HG03558 (cell line): Measurements from ENCODE around the gene ARHGAP28.
"Not testable (repeated sequence)": the region's sequence is repeated elsewhere in the genome, so short reads cannot be mapped to it uniquely, and the experiment has no call there.

ENCODE experiments used
- ATAC-seq: cut with Tn5 transposase; IDR thresholded peaks from one replicate; pipeline ENCODE4 v1.9.1; 2021; ENCODE audit warnings: moderate number of reproducible peaks; ENCODE audit not compliant: unreplicated experiment; ENCODE audit errors: extremely low read depth

Gene ARHGAP28

DNA sequence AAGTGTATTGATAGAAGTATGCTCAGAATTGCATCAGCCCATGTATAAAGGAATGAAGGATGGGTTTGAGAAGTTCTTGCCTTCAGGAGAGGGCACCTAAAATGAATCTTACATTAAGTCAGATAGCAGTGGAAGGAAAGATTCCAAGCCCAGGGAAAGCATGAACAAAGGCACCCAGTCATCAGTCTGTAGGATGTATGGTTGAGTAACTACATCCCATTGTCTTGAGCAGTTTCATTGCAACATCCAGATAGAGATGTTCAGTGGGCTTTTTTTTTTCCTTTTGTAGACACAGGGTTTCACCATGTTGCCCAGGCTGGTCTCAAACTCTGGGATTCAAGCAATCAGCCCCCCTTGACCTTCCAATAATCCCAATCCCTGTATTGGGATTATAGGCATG is 80.7 kb downstream of the ARHGAP28 start:
- ATAC-seq, result no peak

DNA sequence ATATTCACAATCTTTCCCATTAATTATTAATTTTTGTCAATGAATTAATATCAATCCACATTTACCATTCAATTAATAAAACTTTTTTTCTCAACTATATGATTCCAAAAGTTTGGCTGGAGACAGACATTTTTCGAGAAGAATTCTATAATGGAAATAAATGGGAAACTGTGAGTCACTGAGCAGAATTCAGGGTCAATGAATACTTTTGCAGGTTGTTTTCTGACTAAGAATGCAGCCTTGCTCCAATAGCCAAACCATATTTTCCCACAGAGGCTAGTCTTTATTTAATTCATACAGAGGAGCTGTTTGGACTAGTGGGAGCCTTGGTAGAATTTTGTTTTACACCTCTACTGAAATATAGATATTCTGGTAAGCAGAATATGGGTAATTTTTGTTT is 82.3 kb downstream of the ARHGAP28 start:
- ATAC-seq, result no peak

DNA sequence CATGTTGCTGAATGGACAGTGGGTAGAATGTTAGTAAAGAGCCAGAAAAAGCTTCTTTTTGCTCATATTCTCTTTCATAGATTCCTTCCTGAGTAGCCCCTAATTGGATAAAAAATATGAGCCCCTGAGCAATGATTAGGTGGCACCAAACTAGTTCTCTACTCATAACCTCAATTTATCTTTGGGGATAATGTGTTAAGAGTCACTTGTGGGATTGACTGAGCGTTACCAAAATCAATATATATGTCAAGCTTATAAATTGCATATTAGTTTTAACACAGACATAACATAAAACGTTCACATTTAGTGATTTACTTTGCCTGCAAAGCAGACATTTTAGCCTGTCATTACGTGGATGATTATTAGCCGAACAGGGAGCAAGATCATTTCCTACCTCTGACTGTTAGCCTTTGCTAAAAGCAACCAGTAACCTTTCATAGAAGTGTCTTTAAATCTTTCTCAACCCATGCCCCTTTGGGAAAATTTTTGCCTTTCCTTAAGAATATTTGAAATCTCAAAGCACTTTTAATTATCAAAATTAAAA is 85.4 kb downstream of the ARHGAP28 start:
- ATAC-seq, result no peak

DNA sequence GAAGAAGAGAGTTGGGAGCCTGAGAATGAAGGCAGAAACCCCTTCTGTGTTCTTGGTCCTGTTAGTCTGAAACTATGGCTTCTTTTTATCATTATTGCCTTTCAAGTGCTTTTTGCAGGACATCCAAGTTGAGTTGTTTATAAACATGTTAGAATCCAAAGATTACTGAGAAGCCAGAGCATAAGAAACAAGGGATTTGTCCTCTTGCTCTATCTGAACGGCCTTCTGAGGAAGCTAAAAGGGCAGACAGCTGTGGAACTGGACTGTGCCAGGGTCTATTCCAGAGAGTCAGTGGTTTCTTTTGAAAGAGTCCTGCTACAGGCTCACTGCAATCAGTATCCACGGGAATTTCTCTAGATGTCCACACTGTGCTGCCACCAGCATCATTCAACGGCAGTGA is 86.6 kb downstream of the ARHGAP28 start:
- ATAC-seq, result no peak

DNA sequence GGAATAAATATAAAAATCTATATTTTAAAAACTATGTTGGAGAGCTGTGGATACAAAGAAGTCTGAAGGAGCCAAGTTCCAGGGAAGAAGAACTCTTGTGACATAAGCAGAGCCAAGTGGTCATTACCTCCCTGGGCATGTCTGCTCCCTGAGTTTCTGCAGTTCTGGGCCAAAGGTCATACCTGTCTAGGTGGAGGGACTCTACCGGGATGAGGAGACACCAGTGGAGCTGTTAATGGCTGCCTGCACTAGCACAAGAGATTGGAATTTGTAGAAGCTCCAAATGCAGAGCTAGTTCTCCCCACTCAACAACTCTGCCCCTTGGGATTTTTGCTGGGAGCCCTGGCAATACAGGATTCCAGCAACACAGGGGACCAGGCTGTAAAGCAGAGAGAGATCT is 89.8 kb downstream of the ARHGAP28 start:
- no peak for ATAC-seq

DNA sequence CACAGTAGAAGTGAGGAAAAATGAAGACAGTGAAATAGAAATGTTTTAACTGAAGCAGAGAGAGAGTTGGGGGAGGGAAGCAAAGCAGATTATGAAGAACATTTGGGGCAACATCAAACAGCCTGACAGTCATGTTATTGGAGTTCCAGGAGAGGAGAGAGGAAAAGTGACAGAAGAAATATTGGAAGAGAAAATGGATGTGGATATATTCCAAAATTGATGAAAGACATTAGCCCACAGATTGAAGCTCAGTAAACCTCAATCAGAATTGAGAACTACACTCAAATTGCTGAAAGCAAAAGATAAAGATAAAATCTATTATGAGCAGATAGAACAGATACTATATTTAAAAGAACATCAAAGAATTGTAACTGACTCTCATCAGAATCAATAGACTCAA is 90.8 kb downstream of the ARHGAP28 start:
- no peak for ATAC-seq

DNA sequence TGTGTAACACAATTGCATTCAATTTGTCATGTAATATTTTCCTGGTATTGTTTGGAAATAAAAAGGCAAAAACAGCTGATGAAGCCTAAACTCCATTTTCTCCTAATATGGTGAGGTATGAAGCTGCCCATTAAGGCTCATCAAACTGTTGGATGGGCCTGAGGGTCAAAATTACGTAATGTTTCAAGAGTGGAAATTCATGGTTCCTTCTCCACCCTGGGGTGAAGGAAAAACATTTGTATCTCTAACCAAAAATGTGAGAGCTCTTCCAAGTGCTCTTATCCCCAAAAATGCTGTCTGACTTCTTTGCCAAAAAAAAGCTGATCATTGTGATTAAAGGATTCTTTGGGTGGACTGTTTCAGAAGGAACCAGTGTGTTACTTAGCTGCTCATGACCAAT is 91.8 kb downstream of the ARHGAP28 start:
- ATAC-seq, result no peak

DNA sequence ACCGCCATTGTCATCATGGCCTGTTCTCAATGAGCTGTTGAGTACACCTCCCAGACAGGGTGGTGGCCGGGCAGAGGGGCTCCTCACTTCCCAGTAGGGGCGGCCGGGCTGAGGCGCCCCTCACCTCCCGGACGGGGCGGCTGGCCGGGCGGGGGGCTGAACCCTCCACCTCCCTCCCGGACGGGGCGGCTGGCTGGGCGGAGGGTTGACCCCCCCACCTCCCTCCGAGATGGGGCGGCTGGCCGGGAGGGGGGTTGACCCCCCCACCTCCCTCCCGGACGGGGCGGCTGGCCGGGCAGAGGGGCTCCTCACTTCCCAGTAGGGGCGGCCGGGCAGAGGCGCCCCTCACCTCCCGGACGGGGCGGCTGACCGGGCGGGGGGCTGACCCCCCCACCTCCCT is 97.6 kb downstream of the ARHGAP28 start:
- not testable (repeated sequence) for ATAC-seq

DNA sequence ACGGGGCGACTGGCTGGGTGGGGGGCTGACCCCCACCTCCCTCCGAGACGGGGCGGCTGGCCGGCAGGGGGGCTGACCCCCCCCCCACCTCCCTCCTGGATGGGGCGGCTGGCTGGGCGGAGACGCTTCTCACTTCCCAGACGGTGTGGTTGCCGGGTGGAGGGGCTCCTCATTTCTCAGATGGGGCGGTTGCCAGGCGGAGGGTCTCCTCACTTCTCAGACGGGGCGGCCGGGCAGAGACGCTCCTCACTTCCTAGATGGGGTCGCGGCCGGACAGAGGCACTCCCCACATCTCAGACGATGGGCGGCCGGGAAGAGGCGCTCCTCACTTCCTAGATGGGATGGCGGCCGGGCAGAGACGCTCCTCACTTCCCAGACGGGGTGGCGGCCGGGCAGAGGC is 98.0 kb downstream of the ARHGAP28 start:
- ATAC-seq, result not testable (repeated sequence)

DNA sequence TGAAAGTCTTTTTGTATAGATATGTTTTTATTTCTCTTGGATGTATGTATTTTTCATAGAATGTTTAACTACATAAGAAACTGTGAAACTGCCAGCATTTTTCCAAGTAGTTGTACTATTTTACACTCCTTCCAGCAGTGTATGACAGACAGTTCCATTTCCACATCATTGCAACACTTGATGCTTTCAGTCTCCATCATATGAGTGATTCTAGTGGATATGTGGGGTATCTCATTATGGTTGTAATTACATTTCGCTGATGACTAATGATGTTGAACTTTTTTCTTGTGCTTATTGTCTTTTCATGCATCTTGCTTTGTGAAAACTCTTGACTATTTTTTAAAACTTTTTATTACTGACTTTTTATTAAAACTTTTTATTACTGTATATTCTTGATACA is 101.4 kb downstream of the ARHGAP28 start:
- ATAC-seq, result no peak

DNA sequence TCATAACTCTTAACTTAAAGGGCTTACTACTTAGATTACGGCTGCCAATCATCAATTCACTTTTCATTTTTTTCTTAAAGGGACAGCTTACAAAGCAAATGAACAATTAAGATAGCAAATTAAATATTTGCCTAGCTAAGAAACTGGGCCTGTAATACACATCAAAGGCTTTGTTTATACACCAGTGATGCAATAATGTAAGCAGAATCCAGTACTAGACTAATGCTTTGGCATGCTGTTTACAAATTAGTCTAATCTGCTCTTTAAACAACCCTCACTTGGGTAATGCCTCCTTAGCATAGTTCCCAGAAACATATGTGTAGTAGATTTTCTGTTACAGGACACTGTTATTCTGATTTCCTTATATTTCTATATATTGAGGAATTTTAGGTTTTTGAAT is 105.8 kb downstream of the ARHGAP28 start:
- no peak for ATAC-seq

DNA sequence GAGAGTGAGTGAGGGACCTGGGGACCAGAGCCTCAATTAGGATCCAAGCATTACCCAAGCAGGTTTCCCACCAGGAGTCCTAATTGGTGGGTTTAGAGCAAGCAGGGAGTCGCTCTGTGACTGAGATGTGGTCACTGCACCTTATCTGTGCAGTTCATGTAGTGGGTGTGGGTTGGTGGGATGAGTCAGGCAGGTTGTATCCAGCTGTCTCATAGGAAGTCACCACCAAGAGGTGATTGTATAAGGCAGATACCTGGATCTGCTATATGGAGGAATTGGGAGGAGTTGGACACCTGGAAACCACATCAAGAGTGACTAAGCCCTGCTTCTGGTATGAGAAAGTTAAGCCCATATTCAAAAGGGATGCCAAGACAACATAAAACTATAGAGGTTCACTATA is 106.8 kb downstream of the ARHGAP28 start:
- ATAC-seq, result no peak

DNA sequence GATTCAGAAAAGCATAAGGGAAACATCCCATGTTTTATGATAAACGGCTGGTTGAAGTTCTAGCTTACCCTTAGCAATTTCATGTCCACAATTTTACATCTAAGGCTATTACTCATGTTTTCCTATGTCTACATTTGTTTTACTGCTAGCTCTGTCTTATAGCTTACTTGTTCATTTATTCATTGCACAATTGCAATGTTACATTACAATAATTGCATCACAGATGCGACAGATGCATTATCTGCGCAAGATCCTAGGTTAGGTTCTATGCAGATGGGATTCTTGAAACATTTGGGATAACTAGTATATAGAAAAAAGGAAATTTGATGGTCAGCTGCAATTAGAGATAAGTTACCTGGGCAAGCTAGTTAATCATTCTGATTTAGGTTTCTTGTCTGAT is 108.4 kb downstream of the ARHGAP28 start:
- no peak for ATAC-seq

DNA sequence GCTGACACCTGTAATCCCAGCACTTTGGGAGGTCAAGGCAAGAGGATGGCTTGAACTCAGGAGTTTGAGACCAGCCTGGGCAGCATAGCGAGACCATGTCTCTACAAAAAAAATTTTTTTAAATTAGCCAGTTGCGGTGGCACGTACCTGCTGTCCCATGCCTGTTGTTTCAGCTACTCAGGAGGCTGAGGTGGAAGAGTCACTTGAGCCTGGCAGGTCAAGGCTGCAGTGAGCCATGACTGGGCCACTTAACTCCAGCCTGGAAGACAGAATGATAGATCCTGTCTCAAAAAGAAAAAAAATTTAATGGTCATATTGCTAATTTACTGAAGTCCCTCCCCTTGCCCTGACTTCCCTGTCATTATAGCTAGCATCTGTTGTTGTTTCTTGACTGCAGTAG is 112.6 kb downstream of the ARHGAP28 start:
- no peak for ATAC-seq

DNA sequence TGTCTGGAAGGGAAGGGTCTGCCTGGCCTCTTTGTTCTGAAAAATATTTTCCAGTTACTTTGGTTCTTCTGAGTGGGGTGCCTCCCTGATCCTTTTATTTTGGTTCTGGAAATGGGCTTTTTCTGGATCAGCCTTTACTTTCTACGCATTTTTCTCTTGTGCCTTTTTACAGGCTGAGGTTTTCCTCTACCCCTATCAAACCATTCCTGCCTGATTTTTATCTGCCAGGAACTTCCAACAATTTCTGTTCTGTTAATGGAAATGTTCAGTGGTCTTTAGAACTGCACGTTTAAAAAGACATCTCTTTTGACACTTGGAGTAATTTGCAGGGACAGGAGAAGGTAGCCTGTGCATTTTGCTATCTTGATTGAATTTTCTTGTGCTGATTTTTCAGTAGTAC is 113.8 kb downstream of the ARHGAP28 start:
- ATAC-seq, result no peak

DNA sequence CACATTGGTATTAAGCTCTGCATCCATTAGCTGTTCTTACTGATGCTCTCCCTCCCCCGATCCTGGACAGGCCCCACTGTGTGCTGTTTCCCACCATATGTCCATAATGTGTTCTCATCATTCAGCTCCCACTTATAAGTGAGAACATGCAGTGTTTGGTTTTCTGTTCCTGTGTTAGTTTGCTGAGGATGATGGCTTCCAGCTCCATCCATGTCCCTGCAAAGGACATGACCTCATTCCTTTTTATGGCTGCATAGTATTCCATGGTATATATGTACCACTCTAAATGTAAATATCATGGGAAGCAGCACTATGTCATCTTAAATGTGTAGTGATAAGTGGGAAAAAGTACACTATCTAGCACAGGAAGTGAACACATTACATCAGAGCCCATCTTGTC is 116.0 kb downstream of the ARHGAP28 start:
- ATAC-seq, result not testable (repeated sequence)

DNA sequence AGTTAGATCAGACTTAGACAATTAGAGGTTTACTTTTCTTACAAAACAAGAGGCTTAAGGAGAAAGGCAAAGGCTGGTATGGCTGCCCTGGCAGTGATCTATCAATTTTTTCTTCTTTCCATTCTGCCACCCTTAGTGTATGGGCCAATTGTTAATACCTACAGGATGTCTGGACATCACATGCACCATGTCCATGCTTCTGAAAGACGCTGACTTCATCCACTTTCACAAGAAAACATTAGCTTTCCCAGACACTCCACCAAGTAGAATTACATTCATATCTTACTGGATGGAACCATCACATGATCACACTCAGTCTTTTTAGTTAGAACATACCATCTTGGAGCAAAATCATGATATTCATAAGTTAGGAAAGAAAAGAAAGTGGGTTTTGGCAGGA is 120.9 kb downstream of the ARHGAP28 start:
- ATAC-seq, result no peak

DNA sequence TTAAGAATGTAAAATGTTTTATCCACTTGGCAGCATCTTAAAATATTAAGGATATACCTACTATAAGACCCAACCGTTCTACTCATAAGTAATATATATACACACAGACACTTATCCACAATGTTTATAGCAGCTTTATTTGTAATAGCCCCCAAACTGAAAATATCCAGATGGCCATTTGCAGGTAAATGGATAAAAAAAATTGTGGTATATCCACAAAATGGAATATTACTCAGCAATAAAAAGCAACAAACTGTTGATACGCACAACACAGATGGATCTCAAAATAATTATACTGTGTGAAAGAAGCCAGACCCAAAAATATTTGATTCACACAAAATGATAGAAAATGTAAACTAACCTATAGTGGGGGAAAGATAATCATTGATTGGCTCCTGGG is 122.0 kb downstream of the ARHGAP28 start:
- no peak for ATAC-seq

DNA sequence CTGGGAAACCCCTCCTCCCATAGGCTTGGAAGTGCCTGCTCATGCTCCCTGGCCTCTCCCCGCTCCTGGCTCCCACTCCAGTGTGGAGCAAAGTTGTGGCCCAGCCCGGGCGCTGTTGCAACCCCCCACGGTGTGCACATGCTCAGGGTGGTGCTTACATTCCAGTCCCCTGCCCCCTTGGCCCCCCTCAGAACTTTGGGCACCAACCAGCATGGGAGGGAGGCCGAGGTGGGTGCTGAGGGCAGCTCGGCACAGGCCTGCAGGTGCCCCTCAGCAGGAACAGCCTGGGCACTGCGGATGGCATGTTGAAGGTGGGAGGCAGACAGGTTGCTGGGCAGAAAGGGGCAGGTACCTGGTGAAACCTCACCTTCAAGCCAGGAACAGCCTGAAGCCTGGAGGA is 125.3 kb downstream of the ARHGAP28 start:
- no peak for ATAC-seq

DNA sequence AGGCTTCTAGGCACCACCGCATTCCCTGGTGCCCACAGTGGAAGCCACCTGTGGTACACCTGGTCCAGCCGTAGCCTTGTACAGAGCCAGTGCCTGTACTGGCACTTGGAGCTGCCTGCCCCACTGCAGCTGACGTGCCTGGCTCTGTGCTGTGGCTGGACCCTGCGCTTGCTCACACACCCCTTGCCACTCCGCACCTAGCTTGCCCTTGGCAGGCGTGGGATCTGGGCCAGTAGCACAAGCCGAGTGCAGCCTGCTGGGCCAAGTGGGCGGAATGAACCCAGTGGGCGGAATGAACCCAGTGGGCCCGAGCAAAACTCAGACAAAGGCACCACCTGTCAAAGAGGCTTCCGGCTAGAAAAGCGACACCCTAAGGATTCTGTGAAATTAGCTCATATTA is 126.3 kb downstream of the ARHGAP28 start:
- no peak for ATAC-seq

DNA sequence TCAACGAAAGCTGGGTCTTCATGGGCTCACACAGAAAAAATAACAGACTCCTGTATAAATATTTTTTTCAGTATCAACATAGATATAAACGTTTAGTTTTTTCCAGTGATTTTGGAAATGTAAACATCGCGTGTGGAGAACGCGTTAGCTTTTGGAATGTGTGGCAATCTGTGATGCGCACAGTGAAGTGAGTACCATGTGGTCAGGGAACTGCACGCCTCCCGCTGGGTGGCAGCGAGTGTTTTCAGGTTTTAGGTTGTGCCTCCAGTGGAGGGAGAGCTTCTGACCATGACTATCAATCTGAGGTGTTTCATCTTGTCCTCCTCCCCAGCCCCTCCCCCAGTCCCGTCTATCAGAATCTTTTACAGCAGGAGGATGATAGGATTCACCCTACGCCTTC is 127.8 kb downstream of the ARHGAP28 start:
- ATAC-seq, result no peak

DNA sequence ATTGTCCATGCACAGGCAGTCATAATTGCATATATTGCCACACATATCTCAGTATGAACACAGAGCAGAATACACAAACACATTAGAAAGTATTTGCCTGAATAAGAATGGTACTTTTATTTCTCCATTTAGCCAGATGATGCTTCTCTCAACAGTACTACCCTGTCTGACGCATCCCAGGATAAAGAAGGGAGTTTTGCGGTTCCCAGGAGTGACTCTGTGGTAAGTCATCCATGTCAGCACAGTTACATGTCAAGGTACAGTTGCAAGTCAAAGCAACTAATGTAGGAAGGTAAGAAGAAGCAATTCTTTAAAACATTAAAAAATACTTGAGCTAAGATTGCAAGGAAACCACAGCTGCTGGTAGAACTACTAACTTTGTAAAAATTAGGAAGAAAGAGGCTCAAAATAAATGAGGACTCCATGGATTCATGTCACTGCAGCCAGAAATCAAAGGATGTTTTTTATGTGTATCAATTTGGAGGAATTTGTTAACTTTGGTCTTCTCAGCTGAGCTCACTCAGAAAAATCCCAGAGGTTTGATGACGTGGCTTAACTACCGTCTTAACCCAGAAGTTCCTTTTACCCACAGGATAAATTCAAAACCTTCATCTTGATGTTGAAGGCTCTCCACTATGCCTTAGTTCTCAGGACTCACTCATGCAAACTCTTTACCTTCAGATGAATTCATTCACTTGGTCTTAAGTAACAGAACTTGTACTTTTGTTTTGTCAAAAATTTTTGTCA is 130.3 kb downstream of the ARHGAP28 start:
- no peak for ATAC-seq
